ENCODE data around the gene OAS3.
"Not testable (repeated sequence)": the region's sequence is repeated elsewhere in the genome, so short reads cannot be mapped to it uniquely, and the experiment has no call there.

OAS3 gene

DNA sequence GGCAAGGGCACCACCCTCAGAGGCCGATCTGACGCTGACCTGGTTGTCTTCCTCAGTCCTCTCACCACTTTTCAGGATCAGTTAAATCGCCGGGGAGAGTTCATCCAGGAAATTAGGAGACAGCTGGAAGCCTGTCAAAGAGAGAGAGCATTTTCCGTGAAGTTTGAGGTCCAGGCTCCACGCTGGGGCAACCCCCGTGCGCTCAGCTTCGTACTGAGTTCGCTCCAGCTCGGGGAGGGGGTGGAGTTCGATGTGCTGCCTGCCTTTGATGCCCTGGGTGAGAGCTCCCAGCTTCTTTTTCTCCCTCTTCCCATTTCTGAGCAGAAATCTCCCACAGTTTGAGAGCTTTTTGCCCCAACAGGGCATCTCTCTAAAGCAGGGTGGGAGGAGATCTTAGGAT is 29.7 kb upstream of the OAS3 start:
- H3K4me3 ChIP-seq (replicated peaks; ENCODE audit: low read depth, low read length) = no peak overlapping the region
- no peak for TF ChIP-seq CTCF (IDR thresholded peaks at IDR 0.05; ENCODE audit: low read depth, low read length, missing control alignments)
- no peak for DNase-seq (ENCODE audit: extremely low read depth, low read depth)

GRCh38 chr12:112909693-112910092 is 28.6 kb upstream of the OAS3 start:
- no peak for TF ChIP-seq CTCF (IDR thresholded peaks at IDR 0.05; ENCODE audit: low read depth, low read length, missing control alignments)
- no peak for DNase-seq (ENCODE audit: extremely low read depth, low read depth)
- no peak overlapping the region for H3K4me3 ChIP-seq (replicated peaks; ENCODE audit: low read depth, low read length)

GRCh38 chr12:112913038-112913688 is 25.1 kb upstream of the OAS3 start:
- TF ChIP-seq CTCF (IDR thresholded peaks at IDR 0.05; ENCODE audit: low read depth, low read length, missing control alignments) = no peak
- DNase-seq (ENCODE audit: extremely low read depth, low read depth) = no peak
- no peak overlapping the region for H3K4me3 ChIP-seq (replicated peaks; ENCODE audit: low read depth, low read length)

GRCh38 chr12:112913888-112914287 is 24.4 kb upstream of the OAS3 start:
- not testable (repeated sequence) for DNase-seq (ENCODE audit: extremely low read depth, low read depth)

DNA sequence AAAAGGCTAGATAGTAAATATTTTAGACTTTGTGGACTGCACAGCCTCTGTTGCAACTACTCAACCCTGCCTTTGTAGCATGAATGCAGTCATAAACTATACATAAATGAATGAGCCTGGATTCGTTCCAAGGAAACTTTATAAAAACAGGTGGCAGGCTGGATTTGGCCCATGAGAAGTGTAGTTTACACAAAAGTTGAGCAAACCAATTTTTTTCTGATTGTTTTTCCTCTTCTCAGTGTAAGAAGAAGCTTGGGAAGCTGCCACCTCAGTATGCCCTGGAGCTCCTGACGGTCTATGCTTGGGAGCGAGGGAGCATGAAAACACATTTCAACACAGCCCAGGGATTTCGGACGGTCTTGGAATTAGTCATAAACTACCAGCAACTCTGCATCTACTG is 22.0 kb upstream of the OAS3 start:
- H3K4me3 ChIP-seq (replicated peaks; ENCODE audit: low read depth, low read length) = no peak overlapping the region
- no peak for DNase-seq (ENCODE audit: extremely low read depth, low read depth)
- TF ChIP-seq CTCF (IDR thresholded peaks at IDR 0.05; ENCODE audit: low read depth, low read length, missing control alignments) = no peak

More at GRCh38 chr12:112913888-112914287, 24.4 kb upstream of the OAS3 start:
- not testable (repeated sequence) for H3K4me3 ChIP-seq (replicated peaks; ENCODE audit: low read depth, low read length)

GRCh38 chr12:112919121-112919520 is 19.2 kb upstream of the OAS3 start:
- no peak for DNase-seq (ENCODE audit: extremely low read depth, low read depth)
- TF ChIP-seq CTCF (IDR thresholded peaks at IDR 0.05; ENCODE audit: low read depth, low read length, missing control alignments) = no peak
- H3K4me3 ChIP-seq (replicated peaks; ENCODE audit: low read depth, low read length) = no peak overlapping the region

GRCh38 chr12:112924986-112925385 is 13.3 kb upstream of the OAS3 start:
- DNase-seq (ENCODE audit: extremely low read depth, low read depth) = no peak
- no peak for TF ChIP-seq CTCF (IDR thresholded peaks at IDR 0.05; ENCODE audit: low read depth, low read length, missing control alignments)
- no peak overlapping the region for H3K4me3 ChIP-seq (replicated peaks; ENCODE audit: low read depth, low read length)

- not testable (repeated sequence) for DNase-seq (ENCODE audit: extremely low read depth, low read depth); H3K4me3 ChIP-seq (replicated peaks; ENCODE audit: low read depth, low read length)
Measured at GRCh38 chr12:112926416-112927033, 11.7 kb upstream of the OAS3 start.
